Measurements from ENCODE around the gene DHDH. TPM values are rescaled to one million over a fixed set of nuclear protein-coding genes. Genes with fewer than 3 reads are reported as not detected.

Gene DHDH
- total and polyA plus RNA-seq, 2 of the 13 experiments (the other 11 are each of a cell fraction or from before 2014, with no cell fraction given), result 0.13 to 0.91 TPM

DNA sequence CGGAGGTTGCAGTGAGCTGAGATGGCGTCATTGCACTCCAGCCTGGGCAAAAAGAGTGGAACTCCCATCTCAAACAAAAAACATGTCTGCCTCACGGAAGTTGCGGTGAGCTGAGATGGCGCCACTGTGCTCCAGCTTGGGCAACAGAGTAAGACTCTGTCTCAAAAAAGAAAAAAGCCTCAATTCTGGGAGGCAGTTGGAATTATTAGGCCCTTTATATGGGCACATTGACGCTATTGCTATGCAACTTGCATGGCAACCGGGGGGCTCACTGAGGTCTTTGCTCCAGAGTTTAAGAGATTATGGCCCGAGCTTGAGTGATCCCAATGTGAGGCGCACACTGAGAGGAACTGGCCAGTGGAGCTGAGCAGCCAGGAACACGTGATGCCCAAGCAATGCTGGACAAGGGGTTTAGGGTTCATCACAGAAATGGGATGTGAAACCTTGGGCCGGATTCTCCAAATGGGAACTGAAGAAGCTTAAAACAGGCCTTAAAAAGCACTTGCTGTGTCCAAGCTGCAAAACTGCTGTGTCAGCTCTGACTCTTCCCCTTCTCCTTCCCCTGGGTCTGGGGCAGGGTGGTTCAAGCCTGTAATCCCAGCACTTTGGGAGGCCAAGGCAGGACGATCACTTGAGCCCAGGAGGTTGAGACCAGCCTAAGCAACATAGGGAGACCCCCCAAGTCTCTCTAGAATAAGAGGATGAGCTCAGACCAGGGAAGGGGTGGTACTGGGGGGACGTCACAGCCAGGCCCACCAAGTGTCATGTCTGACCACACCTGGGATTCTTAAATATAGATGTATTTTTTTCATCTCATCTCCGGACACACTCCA lies 34.1 kb downstream of the DHDH start (continued):
- TF ChIP-seq HNF1A (IDR thresholded peaks at IDR 0.05; ENCODE audit: low read depth) (no peak), HNF1A (CRISPR knock-in tag; IDR thresholded peaks at IDR 0.05; ENCODE audit: borderline replicate concordance) (peak; percentile 45; the same call in 1 of the 2 replicates), NFKBIZ (CRISPR knock-in tag; IDR thresholded peaks at IDR 0.05) (no peak), ZNF253 (CRISPR knock-in tag; IDR thresholded peaks at IDR 0.05; ENCODE audit: borderline replicate concordance) (no peak), E2F1 (CRISPR knock-in tag; IDR thresholded peaks at IDR 0.05) (0 out of 2 replicates have a peak, but pooled peaks have one; percentile 15), NCOA2 (CRISPR knock-in tag; IDR thresholded peaks at IDR 0.05) (no peak; the same call in 1 of the 2 replicates), PITX1 (CRISPR knock-in tag; IDR thresholded peaks at IDR 0.05) (no peak), ZNF263 (CRISPR knock-in tag; IDR thresholded peaks at IDR 0.05) (no peak; the same call in 1 of the 2 replicates), ZNF562 (CRISPR knock-in tag; IDR thresholded peaks at IDR 0.05; ENCODE audit: borderline replicate concordance) (no peak; the same call in 1 of the 2 replicates), RARA (CRISPR knock-in tag; IDR thresholded peaks at IDR 0.05) (no peak), XRCC5 (optimal IDR thresholded peaks at IDR 0.05; ENCODE audit: low read length) (no peak), ZUFSP (CRISPR knock-in tag; IDR thresholded peaks at IDR 0.05; ENCODE audit: borderline replicate concordance) (no peak)
- TF ChIP-seq, protein P1, sequence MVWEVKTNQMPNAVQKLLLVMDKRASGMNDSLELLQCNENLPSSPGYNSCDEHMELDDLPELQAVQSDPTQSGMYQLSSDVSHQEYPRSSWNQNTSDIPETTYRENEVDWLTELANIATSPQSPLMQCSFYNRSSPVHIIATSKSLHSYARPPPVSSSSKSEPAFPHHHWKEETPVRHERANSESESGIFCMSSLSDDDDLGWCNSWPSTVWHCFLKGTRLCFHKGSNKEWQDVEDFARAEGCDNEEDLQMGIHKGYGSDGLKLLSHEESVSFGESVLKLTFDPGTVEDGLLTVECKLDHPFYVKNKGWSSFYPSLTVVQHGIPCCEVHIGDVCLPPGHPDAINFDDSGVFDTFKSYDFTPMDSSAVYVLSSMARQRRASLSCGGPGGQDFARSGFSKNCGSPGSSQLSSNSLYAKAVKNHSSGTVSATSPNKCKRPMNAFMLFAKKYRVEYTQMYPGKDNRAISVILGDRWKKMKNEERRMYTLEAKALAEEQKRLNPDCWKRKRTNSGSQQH (CRISPR knock-in tag; IDR thresholded peaks at IDR 0.05; ENCODE audit: low read depth), result no peak
- TF ChIP-seq, protein P2, sequence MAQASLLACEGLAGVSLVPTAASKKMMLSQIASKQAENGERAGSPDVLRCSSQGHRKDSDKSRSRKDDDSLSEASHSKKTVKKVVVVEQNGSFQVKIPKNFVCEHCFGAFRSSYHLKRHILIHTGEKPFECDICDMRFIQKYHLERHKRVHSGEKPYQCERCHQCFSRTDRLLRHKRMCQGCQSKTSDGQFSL (CRISPR knock-in tag; IDR thresholded peaks at IDR 0.05), result peak; percentile 42; the same call in 1 of the 2 replicates
